GM21381 (cell line): Measurements from ENCODE around the gene DIAPH2.
"Not testable (repeated sequence)": the region's sequence is repeated elsewhere in the genome, so short reads cannot be mapped to it uniquely, and the experiment has no call there.

ENCODE experiments used
- ATAC-seq: cut with Tn5 transposase; IDR thresholded peaks from one replicate; pipeline ENCODE4 v1.9.1; 2021; ENCODE audit warnings: mild to moderate bottlenecking, moderate library complexity; ENCODE audit not compliant: unreplicated experiment

The DIAPH2 gene

GRCh38 chrX:96715481-96715880, 30.8 kb downstream of the DIAPH2 start:
- ATAC-seq: no peak

GRCh38 chrX:96719161-96719875, 34.7 kb downstream of the DIAPH2 start:
- no peak for ATAC-seq

- ATAC-seq: peak; percentile 100
Measured at GRCh38 chrX:96721354-96721753, 36.7 kb downstream of the DIAPH2 start.

GRCh38 chrX:96722781-96723180, 38.1 kb downstream of the DIAPH2 start:
- ATAC-seq: no peak

- no peak for ATAC-seq
Measured at GRCh38 chrX:96729053-96729452, 44.4 kb downstream of the DIAPH2 start.

GRCh38 chrX:96729868-96730643, 45.4 kb downstream of the DIAPH2 start:
- ATAC-seq: no peak

GRCh38 chrX:96731000-96731399, 46.4 kb downstream of the DIAPH2 start:
- not testable (repeated sequence) for ATAC-seq

- no peak for ATAC-seq
Measured at GRCh38 chrX:96743367-96744073, 58.9 kb downstream of the DIAPH2 start.

GRCh38 chrX:96752781-96753180, 68.1 kb downstream of the DIAPH2 start:
- no peak for ATAC-seq

- no peak for ATAC-seq
Measured at GRCh38 chrX:96753230-96753629, 68.6 kb downstream of the DIAPH2 start.

- no peak for ATAC-seq
Measured at GRCh38 chrX:96756491-96756890, 71.8 kb downstream of the DIAPH2 start.

GRCh38 chrX:96761566-96761965, 76.9 kb downstream of the DIAPH2 start:
- ATAC-seq: no peak

GRCh38 chrX:96763608-96764007, 79.0 kb downstream of the DIAPH2 start:
- no peak for ATAC-seq

GRCh38 chrX:96764864-96765263, 80.2 kb downstream of the DIAPH2 start:
- ATAC-seq: peak; percentile 88

GRCh38 chrX:96770315-96770714, 85.7 kb downstream of the DIAPH2 start:
- ATAC-seq: no peak

- no peak for ATAC-seq
Measured at GRCh38 chrX:96771486-96771885, 86.8 kb downstream of the DIAPH2 start.

GRCh38 chrX:96774116-96774515, 89.5 kb downstream of the DIAPH2 start:
- no peak for ATAC-seq

GRCh38 chrX:96776966-96777365, 92.3 kb downstream of the DIAPH2 start:
- ATAC-seq: no peak

GRCh38 chrX:96791559-96791958, 106.9 kb downstream of the DIAPH2 start:
- ATAC-seq: no peak

GRCh38 chrX:96792047-96792446, 107.4 kb downstream of the DIAPH2 start:
- ATAC-seq: no peak

GRCh38 chrX:96798982-96799381, 114.3 kb downstream of the DIAPH2 start:
- ATAC-seq: no peak

GRCh38 chrX:96807318-96807717, 122.7 kb downstream of the DIAPH2 start:
- ATAC-seq: no peak
